GM18951 (cell line): ENCODE measurements around the gene TPTE2.
A peak's percentile ranks its signal among the peaks of the same experiment; 100 is the strongest.
"Not testable (repeated sequence)": the region's sequence is repeated elsewhere in the genome, so short reads cannot be mapped to it uniquely, and the experiment has no call there.

Experiments used
- POLR2A ChIP-seq: IDR thresholded peaks from 4 replicates; pipeline ENCODE4 v1.6.1; 2011; ENCODE audit warnings: mild to moderate bottlenecking; ENCODE audit not compliant: insufficient read length, insufficient read depth; ENCODE audit errors: extremely low read depth
- in situ Hi-C: fragments of 300-500 bp; cut with MboI; formaldehyde crosslinking; loops from one replicate; pipeline ENCODE4 v1.12.0; 2022; ENCODE audit warnings: low sequenced_read_pairs, mixed read lengths, inconsistent platforms; ENCODE audit not compliant: unreplicated experiment

Gene TPTE2

DNA sequence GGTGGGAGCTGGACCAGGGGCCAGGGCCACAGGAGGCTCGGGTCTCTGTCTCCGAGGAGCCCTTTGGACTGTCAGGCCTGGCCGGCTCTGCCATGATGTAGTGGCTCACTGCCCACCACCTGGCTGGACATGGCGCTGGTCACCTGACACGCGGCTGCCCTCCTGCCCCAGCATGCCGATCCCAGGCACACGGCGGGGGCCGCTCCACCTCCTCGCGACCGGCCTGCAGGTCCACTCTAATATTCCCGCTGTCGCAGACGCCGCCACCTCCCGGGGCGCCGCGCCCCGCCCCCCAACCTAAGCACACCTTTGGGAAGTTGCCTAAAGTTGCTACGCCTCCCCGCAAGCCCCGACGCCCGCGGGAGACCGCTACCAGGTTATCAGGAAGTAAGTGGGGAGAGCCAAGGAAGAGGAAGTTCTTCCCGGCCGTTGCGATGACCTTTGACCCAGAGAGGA is at the start of gene TPTE2:
TSS of gene TPTE2 (minus strand) at position 406 of the 456 bp plus-strand sequence. CDS start 58,298 bp downstream, outside the sequence.
- in situ Hi-C loops: not testable (repeated sequence)

DNA sequence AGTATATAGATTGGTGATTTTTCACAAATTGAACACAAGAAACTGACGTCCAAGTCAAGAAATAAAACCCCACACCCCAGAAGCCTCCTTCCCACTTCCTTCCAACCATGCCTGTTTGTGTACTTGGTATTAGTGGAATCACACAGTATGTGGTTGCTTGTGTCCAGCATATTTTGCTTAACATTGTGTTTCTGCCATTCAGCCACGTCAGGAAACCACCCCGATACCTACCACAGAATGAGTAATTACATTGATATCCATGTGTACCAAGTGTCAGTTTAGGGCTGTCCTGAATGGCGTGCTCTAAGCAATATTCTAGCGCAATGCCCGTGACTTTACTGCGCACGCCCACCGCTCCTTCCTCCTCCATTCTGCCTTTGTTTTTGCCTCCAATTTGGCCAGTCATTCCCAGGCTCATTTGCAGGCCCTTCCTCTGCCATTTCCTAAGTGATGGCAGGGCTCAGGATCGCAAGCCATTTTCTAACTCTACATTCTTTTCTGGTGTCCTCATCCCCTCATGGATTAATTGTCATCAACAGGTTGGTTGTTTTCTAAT is 46.3 kb upstream of the TPTE2 start:
- no peak for TF ChIP-seq POLR2A
- in situ Hi-C loops: no loop called here

DNA sequence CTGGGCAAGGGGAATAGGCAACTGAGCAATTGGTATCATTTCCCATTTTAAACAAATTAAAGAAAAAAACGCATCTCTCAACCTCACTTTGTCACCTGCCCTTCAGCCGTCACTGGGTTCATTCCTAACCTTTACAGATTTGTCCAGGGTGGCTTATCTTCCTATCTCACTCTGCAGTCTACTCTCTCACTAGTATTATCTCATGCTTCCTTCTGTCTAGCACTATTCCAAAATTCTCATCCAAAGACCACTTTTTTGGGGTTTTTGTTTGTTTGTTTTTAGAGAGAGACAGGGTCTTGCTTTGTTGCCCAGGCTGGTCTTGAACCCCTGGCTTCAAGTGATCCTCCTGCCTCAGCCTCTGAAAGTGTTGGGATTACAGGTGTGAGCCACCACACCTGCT is 45.4 kb upstream of the TPTE2 start:
- TF ChIP-seq POLR2A: no peak
- in situ Hi-C loops: no loop called here

DNA sequence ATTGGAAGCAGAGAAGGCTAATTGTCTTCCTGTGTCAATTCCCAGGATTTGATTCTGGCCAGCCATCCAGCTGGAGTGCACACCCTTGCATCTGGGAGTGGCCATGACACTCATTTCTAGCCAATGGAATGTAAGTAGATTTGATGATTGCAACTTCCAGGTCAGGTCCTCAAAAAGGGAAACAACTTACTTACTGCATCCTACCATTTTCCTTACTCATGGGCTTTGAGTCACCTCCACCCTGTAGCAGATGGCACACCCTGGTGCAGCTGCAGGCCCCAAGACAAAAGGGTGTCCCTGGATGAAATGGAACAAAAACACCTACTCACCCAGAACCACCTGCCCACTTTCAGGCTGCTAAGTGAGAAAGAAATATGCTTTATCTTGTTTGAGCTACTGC is 44.8 kb upstream of the TPTE2 start:
- TF ChIP-seq POLR2A: no peak
- in situ Hi-C loops: no loop called here

DNA sequence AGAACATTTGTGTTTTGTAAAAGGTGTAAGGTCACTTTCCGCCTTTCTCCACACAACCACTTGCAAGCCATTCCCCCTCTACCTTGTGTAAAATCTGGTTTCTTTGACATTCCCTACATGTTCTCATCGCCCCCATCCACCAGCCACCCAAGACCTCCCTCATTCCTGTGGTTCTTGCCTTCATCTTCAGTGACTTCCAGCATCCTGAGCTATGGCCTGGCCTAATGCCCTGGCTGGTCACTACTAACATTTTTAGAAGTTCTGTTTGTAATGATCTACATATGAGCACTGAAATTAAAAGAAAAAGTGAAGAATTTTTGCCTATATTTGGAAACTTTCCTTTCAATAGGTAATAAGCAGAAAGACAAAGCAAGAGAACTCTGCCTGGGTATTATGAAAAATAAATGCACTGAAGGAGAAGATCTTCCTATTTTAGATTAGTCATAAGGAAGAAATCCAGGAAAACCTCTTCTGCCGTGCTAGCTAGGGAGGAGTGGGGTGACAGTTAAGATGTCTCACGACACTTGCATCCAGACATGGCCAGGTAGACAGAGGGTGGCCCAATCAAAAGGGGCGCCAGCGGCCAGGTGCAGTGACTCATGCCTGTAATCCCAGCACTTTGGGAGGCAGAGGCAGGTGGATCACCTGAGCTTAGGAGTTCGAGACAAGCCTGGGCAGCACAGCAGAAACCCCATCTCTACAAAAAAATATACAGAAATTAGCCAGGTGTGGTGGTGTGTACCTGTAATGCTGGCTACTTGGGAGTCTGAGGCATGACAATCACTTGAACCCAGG is 44.0 kb upstream of the TPTE2 start:
- in situ Hi-C loops: no loop called here

DNA sequence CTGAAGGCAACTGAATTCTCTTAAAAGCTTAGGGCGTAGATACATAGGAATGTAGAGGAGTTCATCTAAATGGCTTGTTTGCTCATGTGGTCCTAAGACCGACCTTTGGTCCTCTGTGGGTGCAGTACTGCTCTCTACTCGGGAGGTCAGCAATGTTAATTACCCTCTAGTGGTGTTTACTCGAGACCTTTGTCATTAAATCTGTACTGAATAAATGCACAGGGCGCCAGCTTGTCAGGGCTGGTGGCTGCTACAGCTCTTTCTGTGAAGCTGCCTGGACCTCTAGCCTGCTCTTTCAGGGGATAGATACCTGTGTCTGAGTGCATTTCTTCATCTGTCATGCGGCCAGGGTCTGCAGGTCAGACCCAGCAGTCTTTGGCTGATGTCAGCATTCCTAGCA is 43.0 kb upstream of the TPTE2 start:
- TF ChIP-seq POLR2A: no peak
- in situ Hi-C loops: no loop called here

More for the DNA sequence above, 44.0 kb upstream of the TPTE2 start:
- TF ChIP-seq POLR2A: no peak

DNA sequence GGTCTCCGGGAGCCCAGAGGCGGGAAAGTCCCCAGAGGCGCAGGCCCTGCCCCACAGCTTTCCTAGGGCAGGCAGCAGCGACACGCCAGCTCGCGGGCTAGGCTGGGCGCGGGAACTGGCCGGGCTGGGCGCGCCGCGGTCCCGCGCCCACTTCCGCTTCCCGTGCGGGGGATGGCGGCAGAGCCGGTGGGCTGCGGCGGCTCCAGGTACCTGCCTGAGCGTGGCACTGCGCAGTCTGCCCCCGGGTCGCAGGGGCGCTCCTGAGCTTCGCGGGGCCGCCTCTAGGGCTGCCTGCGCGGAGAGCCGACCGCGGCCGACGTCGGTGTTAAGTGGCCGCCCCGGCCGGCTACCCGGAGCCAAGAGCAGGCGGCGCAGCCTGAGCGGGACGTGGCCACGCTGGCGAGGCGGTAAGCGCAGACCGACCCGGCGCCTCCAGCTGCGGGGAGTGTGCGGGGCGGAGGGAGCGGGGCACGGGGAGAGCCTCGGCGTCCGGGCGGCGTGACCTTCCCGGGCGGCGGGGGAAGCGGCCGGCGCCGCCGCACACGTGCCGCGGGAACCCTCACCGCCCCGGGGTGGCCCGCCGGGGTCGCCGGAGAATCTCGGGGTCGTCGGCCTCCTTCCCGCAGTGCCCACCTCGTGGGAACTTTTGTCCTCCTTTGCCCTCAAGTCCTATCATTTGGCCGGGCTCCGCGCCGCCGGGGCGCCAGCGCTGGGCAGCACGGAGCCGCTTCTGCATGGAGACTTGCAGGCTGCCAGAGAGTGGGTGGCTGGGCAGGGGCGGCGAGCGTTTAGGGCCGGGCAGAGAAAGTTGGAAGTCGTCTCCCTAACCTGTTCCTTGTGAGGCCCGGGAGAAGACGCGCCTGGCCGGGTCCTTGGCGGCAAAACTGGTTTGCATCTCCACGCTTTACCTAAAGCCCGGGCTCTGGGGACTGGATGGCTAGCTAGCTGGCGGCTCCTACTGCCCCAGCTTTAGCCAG is 40.7 kb upstream of the TPTE2 start:
- in situ Hi-C loops: no loop called here
- TF ChIP-seq POLR2A: peak; percentile 83

DNA sequence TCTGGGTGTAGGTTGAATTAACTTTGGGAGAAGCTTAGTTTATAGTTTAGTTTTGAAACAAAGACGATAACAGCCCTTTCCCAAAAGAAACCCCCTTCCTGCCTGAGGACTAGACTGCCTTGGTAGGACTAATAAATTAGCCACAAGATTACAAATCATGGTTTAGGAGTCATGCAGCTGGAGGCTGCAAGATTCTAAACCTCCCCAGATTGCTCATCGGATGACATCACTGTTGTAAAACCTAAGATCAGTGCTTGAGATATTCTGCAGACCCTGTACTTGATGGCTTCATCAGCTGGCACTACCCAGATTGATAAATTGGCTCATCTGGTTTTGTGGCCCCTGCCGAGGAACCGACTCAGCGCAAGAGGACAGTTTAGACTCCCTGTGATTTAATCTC is 36.2 kb upstream of the TPTE2 start:
- TF ChIP-seq POLR2A: no peak
- in situ Hi-C loops: no loop called here

DNA sequence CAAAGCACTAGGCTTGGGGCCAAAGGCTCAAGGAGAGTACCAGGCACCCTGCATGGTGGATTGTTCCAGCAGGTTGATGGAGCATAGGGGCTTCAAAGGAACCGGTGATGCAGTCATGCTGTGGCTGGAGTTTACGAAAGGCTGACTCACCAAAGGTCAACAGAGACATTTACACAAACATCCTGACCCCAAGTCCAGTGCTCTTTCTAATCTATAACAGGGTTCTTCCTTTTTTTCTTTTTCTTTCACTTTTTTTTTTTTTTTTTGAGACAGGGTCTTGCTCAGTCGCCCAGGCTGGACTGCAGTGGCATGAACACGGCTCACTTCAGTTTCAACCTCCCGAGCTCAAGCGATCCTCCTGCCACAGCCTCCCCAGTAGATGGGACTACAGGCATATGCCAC is 35.6 kb upstream of the TPTE2 start:
- TF ChIP-seq POLR2A: no peak
- in situ Hi-C loops: no loop called here

DNA sequence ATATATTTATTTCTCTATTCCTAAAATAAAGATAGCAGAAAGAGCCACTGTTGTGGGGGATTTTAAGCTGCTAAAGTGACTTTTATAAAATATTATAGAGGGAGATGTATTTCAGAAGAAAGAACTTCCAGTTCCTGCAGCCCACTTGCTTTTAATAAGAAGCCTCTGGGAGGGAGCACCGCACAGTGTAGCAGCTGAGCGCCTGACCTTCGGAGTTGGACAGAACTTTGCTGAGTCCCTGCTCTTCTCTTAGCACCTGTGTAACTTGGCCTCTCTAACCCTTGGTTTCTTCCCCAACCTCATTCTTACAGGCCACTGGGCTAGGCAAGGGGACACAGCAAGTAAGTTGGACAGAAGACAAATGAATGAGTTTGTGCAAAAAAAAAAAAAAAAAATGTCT is 34.8 kb upstream of the TPTE2 start:
- no peak for TF ChIP-seq POLR2A
- in situ Hi-C loops: no loop called here

DNA sequence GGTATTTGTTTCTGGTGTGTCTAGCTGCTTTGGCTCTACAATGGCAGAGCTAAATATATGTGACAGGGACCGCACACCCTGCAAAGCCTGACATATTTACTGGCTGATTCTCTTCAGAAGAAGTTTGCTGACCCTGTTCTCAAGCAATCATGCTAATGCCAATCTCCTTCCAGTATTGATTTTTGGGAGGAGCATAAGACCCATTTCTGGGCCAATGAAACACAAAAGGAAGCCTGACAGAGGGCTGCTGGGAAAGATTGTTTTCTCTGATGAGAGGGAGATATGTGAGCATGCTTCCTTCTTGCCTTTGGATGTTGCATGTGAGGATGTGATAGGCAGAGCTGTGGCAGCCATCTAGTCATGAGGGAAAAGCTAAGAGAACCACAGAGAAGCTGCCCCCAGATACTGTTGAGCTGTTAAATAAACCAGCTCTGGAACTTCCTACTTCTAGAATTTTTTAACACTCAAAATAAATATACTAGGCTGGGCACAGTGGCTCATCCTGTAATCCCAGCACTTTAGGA is 31.4 kb upstream of the TPTE2 start:
- in situ Hi-C loops: no loop called here
- TF ChIP-seq POLR2A: no peak

DNA sequence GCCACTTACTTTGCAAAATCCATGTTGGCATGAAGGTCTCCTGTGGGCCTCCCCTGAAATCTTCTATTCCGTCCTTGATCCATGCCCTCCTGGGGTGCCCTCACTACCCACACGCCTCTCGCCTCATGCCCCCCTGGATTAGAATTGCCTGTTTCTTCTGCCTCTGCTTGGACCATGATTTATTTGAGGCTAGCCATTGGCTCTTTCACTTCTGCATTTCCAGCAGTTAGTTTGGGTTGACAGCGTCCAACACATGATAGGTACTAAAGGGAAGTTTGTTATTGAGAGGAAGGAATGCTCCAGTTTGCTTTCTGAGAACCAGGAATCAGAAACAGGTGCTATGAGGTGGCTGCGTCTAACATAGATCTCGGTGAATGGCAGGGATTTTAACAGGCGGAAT is 30.5 kb upstream of the TPTE2 start:
- in situ Hi-C loops: no loop called here
- TF ChIP-seq POLR2A: no peak

DNA sequence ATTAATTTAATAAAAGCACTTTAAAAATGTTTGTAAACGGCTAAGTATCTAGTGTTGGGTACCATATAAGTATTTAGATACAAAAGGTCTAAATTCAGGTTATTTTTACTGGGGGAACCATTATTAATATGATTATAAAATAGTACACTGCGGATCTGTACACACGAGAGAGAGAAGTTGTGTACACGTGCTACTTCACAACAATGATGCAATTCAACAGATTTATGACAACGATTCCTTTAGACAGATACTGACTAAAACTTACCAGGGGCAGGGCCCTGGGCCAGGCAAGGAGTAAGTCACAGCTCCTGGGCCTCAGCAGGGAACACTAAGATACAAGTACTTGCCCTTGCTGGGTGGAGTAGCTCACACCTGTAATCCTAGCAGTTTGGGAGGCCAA is 29.1 kb upstream of the TPTE2 start:
- in situ Hi-C loops: no loop called here
- TF ChIP-seq POLR2A: no peak
